Body of pancreas (tissue), 4 donors: ENCODE measurements around the gene FAM193B.

Source experiments
- POLR2A ChIP-seq, 3 donors: fragments of 450-650 bp; IDR thresholded peaks; one replicate each; pipeline ENCODE4 v1.6.1; 2016; ENCODE audit warnings: antibody characterized with exemption in 3 of 3, mild to moderate bottlenecking in 2 of 3
- TF ChIP-seq, protein P1 (sequence below), 7 experiments: fragments of 450-650 bp in 4 of 7; fragments of 200-600 bp in 3 of 7; sonication (generic) in 3 of 7; IDR thresholded peaks; one replicate each; pipeline ENCODE4 v1.5.1; 2016 to 2019; ENCODE audit warnings: antibody characterized with exemption in 7 of 7

DNA sequence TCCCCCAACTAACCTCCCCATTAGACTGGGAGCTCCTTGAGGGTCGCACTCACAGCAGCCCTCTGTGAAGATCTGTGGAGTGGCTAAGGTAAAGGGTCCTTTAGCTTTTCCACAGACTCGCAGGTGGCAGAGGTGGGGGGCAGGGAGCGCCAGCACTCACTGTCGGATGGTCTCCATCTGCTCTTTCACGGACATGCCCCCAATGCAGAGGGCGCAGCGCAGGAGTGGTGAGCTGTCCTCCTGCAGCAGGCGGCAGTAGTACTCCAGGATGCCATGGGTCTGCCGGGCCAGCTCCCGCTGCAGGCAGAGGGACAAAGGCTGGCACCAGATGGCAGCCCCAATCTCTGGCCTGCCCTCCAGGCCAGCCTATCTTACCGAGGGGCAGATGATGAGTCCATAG lies 39.8 kb downstream of the FAM193B start:
- TF ChIP-seq, protein P1, sequence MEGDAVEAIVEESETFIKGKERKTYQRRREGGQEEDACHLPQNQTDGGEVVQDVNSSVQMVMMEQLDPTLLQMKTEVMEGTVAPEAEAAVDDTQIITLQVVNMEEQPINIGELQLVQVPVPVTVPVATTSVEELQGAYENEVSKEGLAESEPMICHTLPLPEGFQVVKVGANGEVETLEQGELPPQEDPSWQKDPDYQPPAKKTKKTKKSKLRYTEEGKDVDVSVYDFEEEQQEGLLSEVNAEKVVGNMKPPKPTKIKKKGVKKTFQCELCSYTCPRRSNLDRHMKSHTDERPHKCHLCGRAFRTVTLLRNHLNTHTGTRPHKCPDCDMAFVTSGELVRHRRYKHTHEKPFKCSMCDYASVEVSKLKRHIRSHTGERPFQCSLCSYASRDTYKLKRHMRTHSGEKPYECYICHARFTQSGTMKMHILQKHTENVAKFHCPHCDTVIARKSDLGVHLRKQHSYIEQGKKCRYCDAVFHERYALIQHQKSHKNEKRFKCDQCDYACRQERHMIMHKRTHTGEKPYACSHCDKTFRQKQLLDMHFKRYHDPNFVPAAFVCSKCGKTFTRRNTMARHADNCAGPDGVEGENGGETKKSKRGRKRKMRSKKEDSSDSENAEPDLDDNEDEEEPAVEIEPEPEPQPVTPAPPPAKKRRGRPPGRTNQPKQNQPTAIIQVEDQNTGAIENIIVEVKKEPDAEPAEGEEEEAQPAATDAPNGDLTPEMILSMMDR (IDR thresholded peaks at IDR 0.05): no peak
- no peak for TF ChIP-seq POLR2A (IDR thresholded peaks at IDR 0.05)
